Mucosa of gallbladder (tissue), 1 donor: ENCODE measurements around the gene RASGRF1. TPM values are rescaled to one million over a fixed set of nuclear protein-coding genes. Genes with fewer than 3 reads are reported as not detected.

Experiments used
- DNase-seq: peaks from one replicate; pipeline ENCODE4 v3.0.0-alpha.2; 2020; ENCODE audit warnings: low spot score
- total RNA-seq: library from RNA; stranded (reverse); gene quantifications from one replicate; pipeline ENCODE4 v1.2.1, GENCODE V29; 2021
- donor health status: DM: no; HTN: no; CAD: no.

RASGRF1 gene
- total RNA-seq, 1 donor from 2014 or later, result 0.32 TPM

- DNase-seq, result no peak
Measured at GRCh38 chr15:79101866-79102581, 11.4 kb upstream of the RASGRF1 start.

GRCh38 chr15:79099692-79100091 is 9.1 kb upstream of the RASGRF1 start:
- no peak for DNase-seq

- no peak for DNase-seq
Measured at GRCh38 chr15:79094611-79095021, 4.0 kb upstream of the RASGRF1 start.

GRCh38 chr15:79093352-79093935 is 2.9 kb upstream of the RASGRF1 start:
- no peak for DNase-seq

GRCh38 chr15:79092382-79092781 is 1.8 kb upstream of the RASGRF1 start:
- no peak for DNase-seq

GRCh38 chr15:79091204-79091867 is 756 bp upstream of the RASGRF1 start:
- DNase-seq, result no peak

- DNase-seq, result no peak
Measured at GRCh38 chr15:79089890-79090486, 592 bp downstream of the RASGRF1 start.

- DNase-seq, result no peak
Measured at GRCh38 chr15:79089331-79089889, 1.2 kb downstream of the RASGRF1 start.

GRCh38 chr15:79088426-79089205 is 2.0 kb downstream of the RASGRF1 start:
- DNase-seq, result no peak

- DNase-seq, result no peak
Measured at GRCh38 chr15:79086814-79087213, 3.8 kb downstream of the RASGRF1 start.

- DNase-seq, result no peak
Measured at GRCh38 chr15:79084308-79084968, 6.1 kb downstream of the RASGRF1 start.

- DNase-seq, result no peak
Measured at GRCh38 chr15:79083154-79083553, 7.4 kb downstream of the RASGRF1 start.

- DNase-seq, result no peak
Measured at GRCh38 chr15:79082363-79083070, 8.1 kb downstream of the RASGRF1 start.

- no peak for DNase-seq
Measured at GRCh38 chr15:79078763-79079410, 11.7 kb downstream of the RASGRF1 start.

- DNase-seq, result no peak
Measured at GRCh38 chr15:79078003-79078402, 12.6 kb downstream of the RASGRF1 start.

GRCh38 chr15:79076661-79077060 is 13.9 kb downstream of the RASGRF1 start:
- no peak for DNase-seq

- no peak for DNase-seq
Measured at GRCh38 chr15:79075256-79075655, 15.3 kb downstream of the RASGRF1 start.

GRCh38 chr15:79073336-79073735 is 17.2 kb downstream of the RASGRF1 start:
- DNase-seq, result no peak

- no peak for DNase-seq
Measured at GRCh38 chr15:79071901-79072300, 18.7 kb downstream of the RASGRF1 start.

- DNase-seq, result no peak
Measured at GRCh38 chr15:79068790-79069189, 21.8 kb downstream of the RASGRF1 start.
